Measurements from ENCODE around the gene LYRM9. TPM values are rescaled to one million over a fixed set of nuclear protein-coding genes. Genes with fewer than 3 reads are reported as not detected.

Gene LYRM9
- polyA plus RNA-seq, 1 donor (not counting 4 experiments of a cell fraction or from before 2014, with no cell fraction given) = 3.0 TPM

DNA sequence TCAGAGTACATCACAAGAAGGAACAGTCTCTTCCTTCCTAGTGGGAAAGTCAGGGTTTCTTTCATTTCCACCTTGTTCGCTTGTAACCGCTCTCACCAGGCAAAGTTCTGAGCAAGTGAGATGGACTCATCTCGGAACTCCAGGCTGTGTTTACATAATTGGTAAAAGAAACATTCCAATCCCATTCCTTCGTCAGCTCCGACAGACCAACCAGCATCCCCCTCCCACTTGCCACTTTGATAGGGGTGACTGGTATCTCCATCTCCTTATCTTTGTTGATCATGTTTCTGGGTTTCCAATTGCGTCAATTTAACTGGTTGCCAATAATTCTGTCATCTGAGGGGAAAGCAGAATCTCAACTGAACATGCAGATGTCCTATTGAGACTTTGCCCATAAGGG lies 36.8 kb upstream of the LYRM9 start:
- H3K4me3 ChIP-seq (ENCODE audit: control insufficient read depth in 2 of 3, extremely low read depth in 1 of 3, insufficient read depth in 2 of 3, low read depth in 1 of 3, low read length in 3 of 3) = no peak overlapping the region
- dilution Hi-C loops (cut with MboI; ENCODE audit: extremely low pct_ligation_motif_present, low sequenced_read_pairs) = no loop called here
- DNase-seq (ENCODE audit: low read depth, low spot score) = no peak

DNA sequence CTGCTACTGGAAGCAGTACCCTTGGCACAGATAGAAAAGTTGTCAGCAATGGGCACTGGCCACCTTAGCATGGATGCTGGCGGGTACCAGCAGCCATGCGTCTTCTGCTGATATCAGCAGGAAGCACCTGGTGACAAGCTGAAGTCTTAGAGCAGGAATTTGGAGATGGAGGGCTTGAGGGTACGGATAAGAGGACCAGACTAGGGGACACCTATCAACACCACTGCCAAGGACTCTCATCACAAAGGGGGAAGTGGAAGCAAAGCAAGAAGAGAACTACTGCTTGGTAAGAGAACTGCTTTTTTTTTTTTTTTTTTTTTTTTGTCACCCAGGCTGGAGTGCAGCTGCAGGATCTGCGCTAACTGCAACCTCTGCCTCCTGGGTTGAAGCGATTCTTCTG lies 35.4 kb upstream of the LYRM9 start:
- Histone ChIP-seq H3K4me3 (ENCODE audit: control insufficient read depth in 2 of 3, extremely low read depth in 1 of 3, insufficient read depth in 2 of 3, low read depth in 1 of 3, low read length in 3 of 3) (no peak overlapping the region), H3K4me1 (ENCODE audit: control insufficient read depth, extremely low read depth, insufficient read depth, low read length) (no peaks in the 10 kb centered on the region), H4K20me1 (ENCODE audit: control insufficient read depth, extremely low read depth, insufficient read depth, low read length) (no peaks in the 10 kb centered on the region), H3K4me2 (ENCODE audit: control insufficient read depth, extremely low read depth, insufficient read depth, low read depth, low read length) (no peak overlapping the region), H3K27ac (ENCODE audit: control insufficient read depth, insufficient read depth, low read length) (no peak overlapping the region), H3K36me3 (ENCODE audit: control insufficient read depth in 2 of 2, extremely low read depth in 1 of 2, insufficient read depth in 2 of 2, low read length in 2 of 2) (no peaks in the 10 kb centered on the region), H2AFZ (ENCODE audit: control insufficient read depth, low read length) (no peak overlapping the region), H3K9me3 (ENCODE audit: control insufficient read depth, low read depth, low read length) (no peaks in the 10 kb centered on the region), H3K9me1 (ENCODE audit: control insufficient read depth, extremely low read depth, insufficient read depth, low read length) (no peaks in the 10 kb centered on the region), H3K27me3 (ENCODE audit: control insufficient read depth, extremely low read depth, insufficient read depth, low read length) (no peaks in the 10 kb centered on the region), H3K79me2 (ENCODE audit: control insufficient read depth, insufficient read depth, low read length) (no peaks in the 10 kb centered on the region), H3K9ac (ENCODE audit: control insufficient read depth, extremely low read depth, insufficient read depth, low read length) (no peak overlapping the region)
- FAIRE-seq = no peak
- TF ChIP-seq, protein P1, sequence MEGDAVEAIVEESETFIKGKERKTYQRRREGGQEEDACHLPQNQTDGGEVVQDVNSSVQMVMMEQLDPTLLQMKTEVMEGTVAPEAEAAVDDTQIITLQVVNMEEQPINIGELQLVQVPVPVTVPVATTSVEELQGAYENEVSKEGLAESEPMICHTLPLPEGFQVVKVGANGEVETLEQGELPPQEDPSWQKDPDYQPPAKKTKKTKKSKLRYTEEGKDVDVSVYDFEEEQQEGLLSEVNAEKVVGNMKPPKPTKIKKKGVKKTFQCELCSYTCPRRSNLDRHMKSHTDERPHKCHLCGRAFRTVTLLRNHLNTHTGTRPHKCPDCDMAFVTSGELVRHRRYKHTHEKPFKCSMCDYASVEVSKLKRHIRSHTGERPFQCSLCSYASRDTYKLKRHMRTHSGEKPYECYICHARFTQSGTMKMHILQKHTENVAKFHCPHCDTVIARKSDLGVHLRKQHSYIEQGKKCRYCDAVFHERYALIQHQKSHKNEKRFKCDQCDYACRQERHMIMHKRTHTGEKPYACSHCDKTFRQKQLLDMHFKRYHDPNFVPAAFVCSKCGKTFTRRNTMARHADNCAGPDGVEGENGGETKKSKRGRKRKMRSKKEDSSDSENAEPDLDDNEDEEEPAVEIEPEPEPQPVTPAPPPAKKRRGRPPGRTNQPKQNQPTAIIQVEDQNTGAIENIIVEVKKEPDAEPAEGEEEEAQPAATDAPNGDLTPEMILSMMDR (optimal IDR thresholded peaks at IDR 0.05 in 1 of 3, IDR thresholded peaks at IDR 0.05 in 1 of 3, conservative IDR thresholded peaks at IDR 0.05 in 1 of 3; ENCODE audit: extremely low read depth in 1 of 3, insufficient read depth in 2 of 3, low read length in 3 of 3) = no peak
- TF ChIP-seq EZH2 (IDR thresholded peaks at IDR 0.05; ENCODE audit: low read length) = no peak
- DNase-seq (ENCODE audit: low read depth, low spot score) = no peak
- dilution Hi-C loops (cut with MboI; ENCODE audit: extremely low pct_ligation_motif_present, low sequenced_read_pairs) = no loop called here

More for the DNA sequence above, 36.8 kb upstream of the LYRM9 start:
- no peak for FAIRE-seq
- no peak overlapping the region for H3K27ac ChIP-seq (ENCODE audit: control insufficient read depth, insufficient read depth, low read length)
- no peaks in the 10 kb centered on the region for H3K36me3 ChIP-seq (ENCODE audit: control insufficient read depth in 2 of 2, extremely low read depth in 1 of 2, insufficient read depth in 2 of 2, low read length in 2 of 2)
- no peak overlapping the region for H3K4me2 ChIP-seq (ENCODE audit: control insufficient read depth, extremely low read depth, insufficient read depth, low read depth, low read length)
- H4K20me1 ChIP-seq (ENCODE audit: control insufficient read depth, extremely low read depth, insufficient read depth, low read length) = no peaks in the 10 kb centered on the region
- no peaks in the 10 kb centered on the region for H3K9me1 ChIP-seq (ENCODE audit: control insufficient read depth, extremely low read depth, insufficient read depth, low read length)
- no peak overlapping the region for H2AFZ ChIP-seq (ENCODE audit: control insufficient read depth, low read length)
- no peak overlapping the region for H3K9ac ChIP-seq (ENCODE audit: control insufficient read depth, extremely low read depth, insufficient read depth, low read length)
- H3K79me2 ChIP-seq (ENCODE audit: control insufficient read depth, insufficient read depth, low read length) = no peaks in the 10 kb centered on the region
- H3K27me3 ChIP-seq (ENCODE audit: control insufficient read depth, extremely low read depth, insufficient read depth, low read length) = no peaks in the 10 kb centered on the region
- H3K9me3 ChIP-seq (ENCODE audit: control insufficient read depth, low read depth, low read length) = no peaks in the 10 kb centered on the region
- TF ChIP-seq, protein P1 (optimal IDR thresholded peaks at IDR 0.05 in 1 of 3, IDR thresholded peaks at IDR 0.05 in 1 of 3, conservative IDR thresholded peaks at IDR 0.05 in 1 of 3; ENCODE audit: extremely low read depth in 1 of 3, insufficient read depth in 2 of 3, low read length in 3 of 3) = no peak
- no peak for TF ChIP-seq EZH2 (IDR thresholded peaks at IDR 0.05; ENCODE audit: low read length)
- H3K4me1 ChIP-seq (ENCODE audit: control insufficient read depth, extremely low read depth, insufficient read depth, low read length) = no peaks in the 10 kb centered on the region
